IPS DF 6.9 (cell line): ENCODE results near the gene GNG10.

Experiments
- DNase-seq: peaks from one replicate; pipeline ENCODE4 v3.0.0-alpha.2; 2013; ENCODE audit warnings: low read depth, low spot score
- H3K27ac ChIP-seq: one replicate; pipeline ENCODE4 v1.5.1; 2013; ENCODE audit warnings: low read length, control low read depth
- H3K27me3 ChIP-seq: 2 replicates; pipeline ENCODE4 v1.6.1; 2013; ENCODE audit warnings: mild to moderate bottlenecking, low read length; ENCODE audit not compliant: control insufficient read depth, insufficient read depth
- H3K36me3 ChIP-seq: 2 replicates; pipeline ENCODE4 v1.6.1; 2013; ENCODE audit warnings: low read length; ENCODE audit not compliant: control insufficient read depth, insufficient read depth
- H3K4me1 ChIP-seq: 2 replicates; pipeline ENCODE4 v1.6.1; 2013; ENCODE audit warnings: low read length; ENCODE audit not compliant: control insufficient read depth, insufficient read depth
- H3K4me3 ChIP-seq: 2 replicates; pipeline ENCODE4 v1.5.1; 2013; ENCODE audit warnings: mild to moderate bottlenecking, low read length
- H3K9me3 ChIP-seq: 2 replicates; pipeline ENCODE4 v1.6.1; 2013; ENCODE audit warnings: low read length, inconsistent platforms; ENCODE audit not compliant: control insufficient read depth, insufficient read depth
- WGBS: extraction: QIAGEN DNeasy Blood & Tissue Kit; methylation state at CpG from one replicate; pipeline ENCODE4 v1.1.7; 2013; ENCODE audit warnings: mixed read lengths, missing lambda C conversion rate; ENCODE audit not compliant: insufficient read length, insufficient coverage; 5-methylcytosine and 5-hydroxymethylcytosine counted together

Gene GNG10

DNA sequence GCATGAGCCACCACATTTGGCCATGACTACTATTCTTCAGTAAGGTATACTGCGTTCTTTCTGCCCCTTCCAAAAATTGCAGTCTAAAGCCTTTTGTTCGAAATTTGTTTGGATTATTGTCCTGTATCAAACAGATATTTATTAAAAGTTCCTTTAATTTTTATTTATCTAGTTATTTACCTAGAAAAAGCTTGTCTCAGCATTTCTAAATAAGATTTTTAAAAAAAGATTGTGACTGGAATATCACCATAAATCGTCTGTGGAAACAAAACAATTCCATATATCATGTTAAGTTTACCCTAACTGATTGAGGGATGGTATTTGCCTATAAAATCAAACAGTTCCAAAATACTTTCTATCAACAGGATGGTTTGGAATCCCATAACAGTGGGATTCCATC lies 14.7 kb downstream of the GNG10 start:
- H3K4me1 ChIP-seq = no peaks in the 10 kb centered on the region
- DNase-seq = no peak
- H3K36me3 ChIP-seq = no peaks in the 10 kb centered on the region
- H3K27ac ChIP-seq = no peak overlapping the region
- no CpG with 5 or more reads among the region's 3 CpGs for WGBS
- no peaks in the 10 kb centered on the region for H3K27me3 ChIP-seq
- no peaks in the 10 kb centered on the region for H3K9me3 ChIP-seq
- H3K4me3 ChIP-seq = no peak overlapping the region

DNA sequence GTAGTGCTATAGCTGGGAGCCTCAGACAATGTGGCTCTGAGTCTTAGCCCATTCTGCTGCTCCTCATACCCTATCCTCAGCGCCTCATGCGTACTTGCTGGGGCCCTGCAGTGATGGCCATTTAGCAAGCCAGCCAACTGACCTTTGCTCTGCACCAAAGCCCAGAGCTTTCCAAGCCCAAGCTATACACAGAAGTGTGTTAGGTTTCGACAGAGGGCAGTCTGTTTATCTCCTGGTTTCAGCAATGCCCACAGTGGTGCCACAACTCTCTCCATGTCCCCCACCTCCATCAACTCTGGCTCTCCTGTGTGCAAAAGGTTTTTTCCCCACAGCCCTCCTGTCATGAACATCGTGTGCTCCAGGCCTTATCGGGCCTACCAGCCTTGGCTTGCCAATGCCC lies 16.9 kb downstream of the GNG10 start:
- H3K36me3 ChIP-seq = no peaks in the 10 kb centered on the region
- H3K4me1 ChIP-seq = no peaks in the 10 kb centered on the region
- H3K9me3 ChIP-seq = no peaks in the 10 kb centered on the region
- no CpG with 5 or more reads among the region's 5 CpGs for whole genome bisulfite sequencing
- no peak for DNase-seq
- H3K27me3 ChIP-seq = no peaks in the 10 kb centered on the region
- no peak overlapping the region for H3K27ac ChIP-seq
- no peak overlapping the region for H3K4me3 ChIP-seq

- H3K36me3 ChIP-seq = no peaks in the 10 kb centered on the region
- no peaks in the 10 kb centered on the region for H3K27me3 ChIP-seq
- no peak overlapping the region for H3K27ac ChIP-seq
- no peaks in the 10 kb centered on the region for H3K9me3 ChIP-seq
- no peak for DNase-seq
- no CpG with 5 or more reads among the region's 6 CpGs for WGBS
- H3K4me1 ChIP-seq = no peaks in the 10 kb centered on the region
- no peak overlapping the region for H3K4me3 ChIP-seq
Observed at GRCh38 chr9:111679199-111679598, 17.8 kb downstream of the GNG10 start.

DNA sequence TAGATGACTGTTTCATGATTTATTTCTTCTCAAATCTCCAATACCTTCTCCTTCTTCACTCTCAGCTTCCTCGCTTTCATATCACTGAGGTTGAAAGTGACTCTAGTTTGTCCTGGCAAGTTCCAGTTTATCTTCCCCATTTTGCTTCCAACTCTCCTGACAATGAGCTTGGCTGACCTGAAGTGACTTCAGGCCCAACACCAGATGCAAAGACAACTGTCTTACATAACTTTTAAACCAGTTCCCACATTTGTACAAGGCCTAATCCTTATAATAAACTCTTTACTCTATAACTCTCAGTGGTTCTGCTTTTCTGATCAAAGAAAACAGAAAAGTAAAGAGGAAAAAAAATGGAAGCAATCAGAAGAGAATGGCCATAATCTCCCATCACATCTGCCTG lies 22.0 kb downstream of the GNG10 start:
- H3K27ac ChIP-seq = no peak overlapping the region
- DNase-seq = no peak
- no peak overlapping the region for H3K4me3 ChIP-seq
- no peaks in the 10 kb centered on the region for H3K27me3 ChIP-seq
- WGBS = 100% methylated on average over 1 of the region's 1 CpG
- H3K4me1 ChIP-seq = no peaks in the 10 kb centered on the region
- H3K9me3 ChIP-seq = no peaks in the 10 kb centered on the region
- H3K36me3 ChIP-seq = no peaks in the 10 kb centered on the region

GRCh38 chr9:111691672-111692329 lies 30.4 kb downstream of the GNG10 start:
- Histone ChIP-seq H3K27me3 (no peaks in the 10 kb centered on the region), H3K36me3 (no peaks in the 10 kb centered on the region), H3K4me3 (no peak overlapping the region), H3K4me1 (no peaks in the 10 kb centered on the region), H3K27ac (no peak overlapping the region), H3K9me3 (no peaks in the 10 kb centered on the region)
- no CpG with 5 or more reads among the region's 5 CpGs for WGBS
- DNase-seq = no peak

DNA sequence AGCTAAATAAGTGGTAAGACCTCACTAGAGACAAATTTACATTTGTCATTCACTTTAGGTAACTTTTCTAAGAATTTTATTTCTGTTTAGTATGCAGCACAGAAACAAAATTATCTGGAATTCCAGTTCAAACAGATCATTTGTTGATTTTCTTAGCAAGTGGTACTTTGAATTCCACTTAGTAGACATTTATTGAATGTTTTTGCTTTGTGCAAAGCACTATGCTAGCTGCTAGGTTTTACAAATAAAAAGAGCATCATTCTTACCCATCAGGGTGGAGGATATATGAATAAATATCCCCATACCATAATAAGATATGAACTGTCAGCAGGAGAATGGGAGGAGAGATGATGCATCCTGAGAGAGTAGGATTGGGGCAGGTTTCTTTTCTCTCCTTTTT lies 35.4 kb downstream of the GNG10 start:
- Histone ChIP-seq H3K36me3 (no peaks in the 10 kb centered on the region), H3K27me3 (no peaks in the 10 kb centered on the region), H3K9me3 (no peaks in the 10 kb centered on the region), H3K27ac (no peak overlapping the region), H3K4me3 (no peak overlapping the region), H3K4me1 (no peaks in the 10 kb centered on the region)
- DNase-seq = no peak

- H3K4me1 ChIP-seq = no peaks in the 10 kb centered on the region
- WGBS = no CpG with 5 or more reads among the region's 1 CpG
- no peaks in the 10 kb centered on the region for H3K9me3 ChIP-seq
- no peaks in the 10 kb centered on the region for H3K27me3 ChIP-seq
- H3K36me3 ChIP-seq = no peaks in the 10 kb centered on the region
- no peak overlapping the region for H3K27ac ChIP-seq
- no peak for DNase-seq
- H3K4me3 ChIP-seq = no peak overlapping the region
Observed at GRCh38 chr9:111700776-111701175, 39.4 kb downstream of the GNG10 start.

- no peak overlapping the region for H3K27ac ChIP-seq
- WGBS = no CpG with 5 or more reads among the region's 2 CpGs
- H3K4me1 ChIP-seq = no peaks in the 10 kb centered on the region
- H3K4me3 ChIP-seq = no peak overlapping the region
- H3K27me3 ChIP-seq = no peaks in the 10 kb centered on the region
- H3K9me3 ChIP-seq = no peaks in the 10 kb centered on the region
- no peak for DNase-seq
- no peaks in the 10 kb centered on the region for H3K36me3 ChIP-seq
Observed at GRCh38 chr9:111704503-111704902, 43.1 kb downstream of the GNG10 start.

- H3K27me3 ChIP-seq = no peaks in the 10 kb centered on the region
- no peaks in the 10 kb centered on the region for H3K36me3 ChIP-seq
- no peak overlapping the region for H3K4me3 ChIP-seq
- no peak overlapping the region for H3K27ac ChIP-seq
- DNase-seq = no peak
- 100% methylated on average over 1 of the region's 3 CpGs for WGBS
- no peaks in the 10 kb centered on the region for H3K4me1 ChIP-seq
- no peaks in the 10 kb centered on the region for H3K9me3 ChIP-seq
Observed at GRCh38 chr9:111711548-111711947, 50.1 kb downstream of the GNG10 start.

- Histone ChIP-seq H3K27me3 (no peaks in the 10 kb centered on the region), H3K4me1 (no peaks in the 10 kb centered on the region), H3K9me3 (no peaks in the 10 kb centered on the region), H3K36me3 (no peaks in the 10 kb centered on the region), H3K27ac (no peak overlapping the region), H3K4me3 (no peak overlapping the region)
- WGBS = 100% methylated on average over 1 of the region's 3 CpGs
- peak; percentile 7 for DNase-seq
Observed at GRCh38 chr9:111712369-111712768, 51.0 kb downstream of the GNG10 start.

- Histone ChIP-seq H3K9me3 (no peaks in the 10 kb centered on the region), H3K27me3 (no peaks in the 10 kb centered on the region), H3K4me1 (no peaks in the 10 kb centered on the region), H3K27ac (no peak overlapping the region), H3K36me3 (no peaks in the 10 kb centered on the region), H3K4me3 (no peak overlapping the region)
- no peak for DNase-seq
Observed at GRCh38 chr9:111715471-111715870, 54.1 kb downstream of the GNG10 start.
